HuH-7 (cell line): ENCODE data around the gene STAC3.

Experiments used
- DNase-seq: peaks from one replicate; pipeline ENCODE4 v3.0.0; 2011; ENCODE audit warnings: low spot score

The STAC3 gene

DNA sequence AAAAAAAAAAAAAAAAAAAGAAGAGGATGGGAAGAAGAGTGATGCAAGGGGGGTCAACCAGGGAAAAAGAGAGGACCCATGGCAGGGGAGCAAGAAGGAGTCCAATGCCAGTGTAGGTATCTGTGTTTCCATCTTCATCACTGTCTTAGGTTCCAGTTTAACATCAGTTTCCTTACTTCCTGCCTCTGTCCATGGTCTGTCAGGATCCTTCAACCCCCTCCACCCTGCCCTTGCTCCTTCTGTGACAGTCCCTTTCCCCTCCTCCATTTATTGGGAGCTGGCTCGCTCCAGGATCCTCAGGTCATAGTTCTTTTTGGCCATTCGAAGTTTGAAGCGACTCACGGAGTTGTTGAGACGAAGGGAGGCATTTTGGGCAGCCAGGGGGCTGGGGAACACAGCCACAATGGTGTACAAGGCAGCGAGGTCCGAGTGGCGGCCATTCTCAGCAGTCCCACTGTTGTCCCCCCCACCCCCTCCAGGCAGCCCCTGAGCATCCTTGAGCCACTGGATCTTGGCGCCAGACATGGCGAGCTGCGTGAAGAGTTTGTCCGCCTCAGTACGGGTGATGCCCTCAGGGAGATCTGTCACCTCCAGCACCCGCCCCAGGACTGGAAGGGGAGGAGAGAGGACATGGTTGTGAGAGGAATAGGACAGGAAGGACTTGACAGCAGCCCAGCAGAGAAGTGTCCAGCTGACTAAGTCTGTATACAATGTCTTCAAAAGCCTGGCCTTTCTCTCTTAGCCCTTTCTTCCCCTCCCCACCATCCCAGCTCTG, 3.7 kb upstream of the STAC3 start:
- DNase-seq, result no peak

GRCh38 chr12:57250541-57250940, 446 bp downstream of the STAC3 start:
- no peak for DNase-seq

DNA sequence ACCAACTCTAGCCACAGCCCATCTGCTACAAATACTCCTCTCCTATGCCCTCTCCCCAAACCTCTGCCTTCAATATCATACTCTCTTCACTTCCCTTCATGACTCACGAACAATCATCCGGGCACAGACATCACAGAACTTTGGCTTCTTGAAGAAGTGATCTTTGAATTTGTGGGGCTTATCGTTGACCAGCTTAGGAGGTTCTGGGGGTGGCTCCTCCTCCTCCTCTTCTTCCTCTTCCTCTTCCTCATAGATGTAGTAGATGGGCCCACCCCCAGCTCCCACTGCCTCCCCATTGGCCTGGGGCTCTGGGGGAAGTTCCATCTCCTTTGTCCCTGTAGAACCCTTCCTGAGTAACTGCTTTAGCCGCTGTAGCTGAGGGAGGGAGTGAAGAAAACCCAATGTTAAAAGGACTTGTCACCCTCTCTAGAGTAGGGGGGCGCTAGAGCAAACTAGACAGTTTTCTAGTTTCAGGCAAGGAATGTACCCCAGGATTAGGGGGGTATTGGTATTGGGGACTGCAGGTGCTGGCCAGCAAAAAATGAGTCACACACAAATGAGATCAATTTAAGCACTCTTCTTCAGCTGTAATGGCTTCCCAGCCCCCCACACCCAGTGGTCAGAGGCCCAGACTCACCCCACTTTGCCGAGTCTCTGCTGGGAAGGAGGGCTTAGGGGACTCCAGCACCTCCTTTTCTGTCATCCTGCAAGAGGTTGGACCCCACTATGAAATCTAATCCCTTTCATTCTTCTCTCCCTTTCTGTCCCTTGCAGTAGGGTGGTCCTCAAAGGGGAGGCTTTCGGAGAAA, 1.8 kb downstream of the STAC3 start:
- DNase-seq, result no peak

DNA sequence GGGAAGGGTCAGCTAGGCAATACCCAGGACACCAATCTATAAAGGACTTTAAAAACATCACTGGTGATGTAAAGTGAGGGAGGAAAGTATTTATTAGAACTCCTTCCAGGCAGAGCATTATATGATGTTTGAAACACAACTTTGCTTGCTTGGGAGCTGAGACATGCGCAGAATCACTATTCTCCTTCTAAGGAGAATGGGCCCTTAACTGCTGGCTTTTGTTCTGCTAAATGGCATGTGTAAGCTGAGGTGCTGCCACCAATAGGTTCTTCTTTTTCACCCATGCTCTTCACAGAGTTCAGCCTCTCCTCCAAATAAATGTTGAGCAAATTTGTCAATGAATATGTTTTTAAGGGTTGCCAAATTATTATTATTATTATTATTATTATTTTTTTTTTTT, 3.9 kb downstream of the STAC3 start:
- DNase-seq, result no peak

- no peak for DNase-seq
These were observed 6.7 kb downstream of the STAC3 start for GRCh38 chr12:57244312-57244696.

DNA sequence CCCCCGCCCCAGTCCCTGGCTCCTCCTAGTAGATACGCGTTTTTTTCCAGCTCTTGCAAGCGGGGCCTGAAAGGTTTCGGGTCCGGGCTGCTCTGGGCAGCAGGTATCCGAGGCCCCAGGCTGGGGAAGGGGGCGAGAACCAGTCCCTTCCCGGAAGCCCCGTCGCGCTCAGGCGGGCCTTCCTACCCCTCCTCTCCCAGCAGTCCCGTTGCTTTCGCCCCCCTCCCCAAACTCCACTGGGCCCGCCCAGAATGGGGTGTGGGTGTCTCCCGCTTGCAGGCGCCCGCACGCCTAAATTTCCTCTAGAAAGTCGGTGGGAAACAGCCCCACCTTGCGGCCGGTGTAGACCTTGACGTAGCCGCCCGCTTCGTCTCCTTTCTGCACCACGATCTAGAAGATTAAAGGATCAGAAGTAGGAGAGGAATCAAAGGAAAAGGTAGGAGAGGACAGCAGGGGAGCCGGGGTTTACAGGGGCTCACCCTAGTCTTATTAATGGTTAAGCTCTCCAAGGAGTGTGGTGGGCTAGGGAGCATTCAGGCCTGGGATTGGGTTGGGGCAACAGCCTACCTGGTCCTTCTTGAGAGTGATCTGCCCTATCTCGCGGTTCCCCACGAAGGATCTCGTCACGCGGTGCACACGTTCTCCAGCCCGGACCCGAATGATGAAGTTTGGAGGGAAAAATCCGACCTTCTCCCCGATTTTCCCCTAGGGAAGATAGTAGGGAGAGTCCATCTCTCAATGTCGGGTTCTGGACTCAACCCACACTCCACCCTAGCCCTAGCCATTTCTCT, 7.3 kb downstream of the STAC3 start:
- DNase-seq, result peak; percentile 82

DNA sequence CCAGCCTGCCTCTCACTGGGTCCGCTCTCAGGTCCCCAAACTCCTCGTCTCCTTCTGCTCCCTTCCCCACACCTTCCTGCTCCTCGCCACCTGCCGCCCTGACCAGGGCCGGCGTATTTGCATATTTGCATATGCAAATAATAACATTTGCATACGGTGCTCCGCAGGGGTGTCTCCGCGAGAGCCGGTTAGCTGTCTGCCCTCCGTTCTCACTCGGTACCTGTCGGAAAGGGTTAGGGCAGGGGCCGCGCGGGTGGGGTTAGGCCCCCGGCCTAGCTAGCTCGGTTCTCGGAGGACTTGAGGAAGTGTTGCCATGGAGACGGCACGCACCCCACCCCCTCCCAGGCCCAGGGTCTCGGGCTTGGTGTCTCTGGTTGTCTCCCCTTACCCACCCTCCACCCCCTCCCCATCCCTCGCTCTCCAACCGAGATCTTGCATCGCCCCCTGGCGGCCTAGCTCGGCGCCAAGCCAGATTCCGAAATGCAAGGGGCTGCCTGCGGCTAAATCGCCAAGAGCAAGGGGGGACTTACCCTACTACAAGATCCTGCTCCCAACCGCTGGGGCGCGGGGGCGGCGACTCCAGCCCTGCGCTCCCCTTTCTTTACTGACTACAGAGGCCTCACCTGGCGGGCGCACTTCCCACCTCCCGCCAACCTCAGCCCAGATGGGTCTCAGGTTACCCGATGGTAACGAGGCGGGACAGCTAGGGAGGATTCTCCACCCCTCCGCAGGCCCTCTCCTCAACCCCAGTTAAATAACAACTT, 8.1 kb downstream of the STAC3 start:
- peak; percentile 86 for DNase-seq

- no peak for DNase-seq
These were observed 8.7 kb downstream of the STAC3 start for GRCh38 chr12:57242329-57242690.

DNA sequence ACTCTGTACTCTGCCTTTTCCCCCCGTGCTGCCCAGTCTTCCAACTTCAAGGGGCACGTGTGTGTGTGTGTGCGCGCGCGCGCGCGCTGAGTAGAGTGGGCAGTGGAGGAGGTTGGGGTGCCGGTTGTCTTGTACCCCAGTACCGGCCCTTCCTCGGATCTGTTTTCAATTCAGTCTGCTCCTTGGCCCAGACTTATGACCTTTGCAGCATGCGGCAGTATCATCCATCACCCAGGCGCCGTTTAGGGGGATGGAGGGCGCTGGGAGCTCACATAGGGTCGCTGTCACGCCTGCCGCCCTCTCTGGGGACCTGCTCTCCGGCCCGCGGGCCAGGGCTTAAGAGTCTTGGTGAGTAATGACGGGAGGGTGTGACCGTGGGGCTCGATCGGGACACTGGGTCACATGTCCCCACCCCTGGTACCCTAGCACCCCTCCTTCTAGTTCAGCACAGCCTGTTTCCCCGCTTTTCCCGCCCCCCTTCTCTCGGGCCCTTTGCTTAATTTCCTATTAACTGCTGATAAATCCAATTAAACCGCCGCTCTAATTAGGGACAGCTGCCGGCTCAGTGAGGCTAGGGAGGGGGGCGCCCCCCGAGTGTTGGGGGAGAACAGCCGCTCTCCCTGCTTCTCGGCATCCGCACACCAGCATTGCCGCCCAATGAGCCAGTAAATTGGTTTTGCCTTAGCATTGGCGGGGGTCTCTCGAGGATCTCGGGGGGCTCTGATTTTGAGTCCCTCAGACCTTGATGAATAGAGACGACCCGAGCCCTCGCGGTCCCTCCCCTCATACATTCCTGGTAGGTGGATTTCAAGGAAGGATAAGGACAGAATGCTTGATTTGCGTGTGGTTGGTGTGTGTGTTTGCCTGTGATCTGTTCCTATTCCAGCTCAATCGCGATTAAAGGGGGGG, 9.3 kb downstream of the STAC3 start:
- DNase-seq, result no peak

DNA sequence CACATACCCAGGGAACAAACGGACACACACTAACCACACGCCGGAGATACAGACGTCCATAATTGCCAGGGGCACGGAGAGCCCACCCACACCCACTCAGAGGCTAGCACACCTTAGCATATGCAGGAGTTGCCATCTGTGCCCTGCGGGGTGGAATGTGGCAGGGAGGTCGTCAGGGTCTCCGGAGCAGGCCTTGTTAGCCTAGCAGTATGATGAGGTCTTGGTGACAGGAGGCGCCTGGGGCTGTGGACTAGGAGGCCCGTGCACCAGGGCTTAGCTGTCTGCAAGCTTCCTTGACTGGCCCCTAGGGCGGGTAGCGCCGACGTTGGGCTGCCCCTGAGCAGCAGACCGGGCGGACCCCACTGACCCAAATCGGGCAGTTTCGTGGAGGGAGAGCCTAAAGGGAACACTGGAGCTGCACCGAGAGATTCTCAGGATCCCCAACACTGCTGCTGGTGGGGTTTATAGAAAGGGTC, 10.0 kb downstream of the STAC3 start:
- peak; percentile 79 for DNase-seq

- DNase-seq, result peak; percentile 70
These were observed 10.7 kb downstream of the STAC3 start for GRCh38 chr12:57240066-57240921.

DNA sequence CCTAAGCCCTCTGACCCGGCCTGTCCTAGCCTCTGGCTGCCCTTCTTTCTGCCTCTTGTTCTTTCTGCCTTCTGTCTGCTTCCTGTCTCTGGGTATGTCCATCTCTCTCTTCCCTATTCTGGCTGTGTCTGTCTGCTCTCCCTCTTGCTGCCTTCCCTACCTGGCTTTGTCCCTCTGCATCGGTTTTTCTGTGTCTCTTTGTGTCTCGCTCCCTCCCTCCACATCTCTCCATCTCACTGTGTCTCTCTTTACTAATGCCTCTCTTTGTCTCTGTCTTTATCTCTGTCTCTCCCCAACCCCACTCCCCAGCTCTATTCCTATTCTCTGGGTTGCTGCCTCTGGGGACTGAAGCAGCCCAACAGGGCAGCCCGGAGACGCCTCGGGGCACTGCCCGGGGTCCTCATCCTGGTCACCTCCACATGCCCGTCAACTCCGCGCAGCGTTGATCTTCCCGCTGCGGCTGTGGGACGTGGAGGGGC, 11.4 kb downstream of the STAC3 start:
- DNase-seq, result no peak

GRCh38 chr12:57238854-57239554, 12.0 kb downstream of the STAC3 start:
- DNase-seq, result peak; percentile 98

DNA sequence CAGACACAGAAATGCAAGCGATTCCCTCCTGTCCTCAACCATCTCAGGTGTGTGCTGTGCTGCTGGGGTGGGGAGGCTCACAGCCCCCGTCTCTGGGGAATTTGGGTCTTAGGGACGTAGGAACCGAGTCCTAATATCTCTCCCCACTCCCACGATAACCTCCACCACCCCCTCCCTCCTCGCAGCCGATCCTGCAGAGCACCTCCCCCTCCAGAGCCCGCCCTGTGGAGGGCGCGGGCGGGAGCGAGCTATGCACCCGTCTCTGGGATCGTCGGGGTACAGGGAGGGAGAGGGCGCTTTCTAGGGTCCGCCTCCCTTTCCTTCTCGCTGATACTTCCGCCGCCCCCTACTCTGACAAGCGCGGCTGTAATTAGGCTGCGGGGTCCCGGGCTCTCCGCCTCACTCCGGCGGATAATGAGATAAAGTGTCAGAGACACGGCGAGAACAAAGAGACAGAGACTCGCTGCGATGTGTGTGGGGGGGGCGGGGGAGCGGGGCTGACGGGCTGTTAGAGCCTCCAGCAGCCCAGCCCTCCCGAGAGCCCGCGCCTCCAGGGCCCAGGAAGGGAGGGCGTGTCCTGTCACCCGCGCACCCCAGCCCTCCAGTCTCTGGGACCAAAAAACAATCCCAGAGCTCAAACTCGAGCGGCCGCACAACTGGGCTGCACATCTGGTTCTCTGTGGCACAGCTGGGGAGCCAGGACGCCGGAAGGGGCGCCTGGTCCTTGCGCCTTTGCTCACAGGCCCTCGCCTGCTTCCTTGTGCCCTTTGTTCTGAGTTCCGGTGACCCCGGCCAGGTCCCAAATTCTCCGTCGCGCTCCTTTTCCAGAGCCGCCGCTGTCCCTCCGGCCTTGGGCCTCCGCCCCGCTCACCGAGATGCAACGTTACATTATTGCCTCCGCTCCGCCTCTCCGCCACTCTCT, 12.8 kb downstream of the STAC3 start:
- peak; percentile 74 for DNase-seq

DNA sequence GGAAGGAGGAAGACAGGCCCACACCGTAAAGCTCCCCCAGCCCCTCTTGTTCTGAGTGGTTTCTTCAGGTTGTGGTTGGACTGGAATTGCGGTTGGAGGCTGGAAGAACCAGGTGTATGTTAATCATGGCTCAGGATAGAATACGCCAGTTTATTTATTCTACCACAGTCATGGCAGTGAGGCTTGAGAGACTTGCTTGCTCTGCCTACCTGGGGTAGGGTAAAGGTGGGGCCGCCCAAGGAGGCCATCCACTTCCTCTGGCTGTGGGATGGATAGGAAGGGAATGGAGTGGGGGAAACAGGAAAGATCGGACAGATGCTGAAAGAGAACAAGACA, 13.4 kb downstream of the STAC3 start:
- DNase-seq, result no peak

- no peak for DNase-seq
These were observed 13.9 kb downstream of the STAC3 start for GRCh38 chr12:57236925-57237595.

- no peak for DNase-seq
These were observed 14.6 kb downstream of the STAC3 start for GRCh38 chr12:57236201-57236924.
